ENCODE measurements around the gene RCOR3.

- no peak for TF ChIP-seq CTCF (IDR thresholded peaks at IDR 0.05; ENCODE audit: low read length)
- TF ChIP-seq EZH2 (optimal IDR thresholded peaks at IDR 0.05; ENCODE audit: low read depth, low read length) = no peak
Measured at GRCh38 chr1:211319892-211320291, 60.7 kb downstream of the RCOR3 start.

Data from MM.1S (cell line).